Motor neuron (in vitro differentiated cells): ENCODE results near the gene MRPL10. TPM values are rescaled to one million over a fixed set of nuclear protein-coding genes. Genes with fewer than 3 reads are reported as not detected.

Source experiments
- ATAC-seq, 8 experiments: fragments of 200-7000 bp; cut with Tn5 transposase; replicated peaks in 6 of 8; 2 replicates each; pipeline ENCODE4 v1.8.0; 2021; ENCODE audit warnings: mild to moderate bottlenecking in 8 of 8, moderate library complexity in 8 of 8
- H3K27ac ChIP-seq, 2 donors: fragments of 250-450 bp; sonication (Bioruptor Pico); 2 replicates each; pipeline ENCODE4 v1.9.0; 2021; ENCODE audit warnings: antibody characterized with exemption in 2 of 2, mild to moderate bottlenecking in 2 of 2, moderate library complexity in 1 of 2
- H3K4me1 ChIP-seq, 2 donors: fragments of 250-450 bp; sonication (Bioruptor Pico); replicated peaks in 1 of 2; 2 replicates each; pipeline ENCODE4 v1.6.1; 2021; ENCODE audit warnings: antibody characterized with exemption in 2 of 2, mild to moderate bottlenecking in 2 of 2, moderate library complexity in 1 of 2
- H3K4me3 ChIP-seq, 5 donors: fragments of 250-450 bp; sonication (Bioruptor Pico); 2 replicates each; pipeline ENCODE4 v1.9.0; 2021; ENCODE audit warnings: antibody characterized with exemption in 5 of 5, mild to moderate bottlenecking in 5 of 5, moderate library complexity in 4 of 5
- WGBS, 10 experiments: fragments of 450-650 bp; shearing (Covaris generic); methylation state at CpG; one replicate each; pipeline ENCODE4 v1.0.0; 2022; 5-methylcytosine and 5-hydroxymethylcytosine counted together
- in situ Hi-C, 9 experiments: fragments of 400-800 bp; cut with MboI; loops; one replicate each; pipeline ENCODE4 v1.15.0; 2021; ENCODE audit warnings: low sequenced_read_pairs in 9 of 9, low pct_unique_long_range_greater_than_20kb in 2 of 9; ENCODE audit not compliant: unreplicated experiment in 9 of 9
- total RNA-seq, 8 experiments: library from RNA; unstranded; fragments of 300-600 nt; gene quantifications; 2 replicates each; pipeline versions ENCODE4 v1.2.3 to v1.2.4, GENCODE V29; 2022

MRPL10 gene
- total RNA-seq, 8 experiments from 2014 or later: 41.5 to 58.3 (median 46.3) TPM

GRCh38 chr17:47851764-47852112, 20.4 kb upstream of the MRPL10 start:
- Histone ChIP-seq H3K4me1 (peaks cover 3 to 4% of the 10 kb centered on the region in 2 donors), H3K4me3 (no peak overlapping the region), H3K27ac (no peak overlapping the region)
- in situ Hi-C loops: no loop called here
- no peak for ATAC-seq
- 16 to 41% (median 33%) methylated on average over 3 to 6 of the region's 11 CpGs; no CpG with 5 or more reads in 7 of the 10 experiments for WGBS, 10 experiments

- WGBS, 10 experiments: 0 to 73% (median 2%) methylated on average over 1 to 6 of the region's 71 CpGs; no CpG with 5 or more reads in 6 of the 10 experiments
- H3K4me1 ChIP-seq: peaks cover 3 to 6% of the 10 kb centered on the region in 2 donors
- no peak within 1 kb of the TSS for H3K27ac ChIP-seq
- peak; percentile 84 to 96 (median 94) for ATAC-seq
- in situ Hi-C loops: no loop called here
- H3K4me3 ChIP-seq: peak within 1 kb of the TSS in 4 of 5 donors; percentile 11 to 25 (median 20)
Measured at GRCh38 chr17:47850692-47851573, 19.6 kb upstream of the MRPL10 start, which contains the start of gene SP6. SP6 (minus strand) TSS chr17:47851163; CDS start chr17:47848429, 2,734 bp downstream.

GRCh38 chr17:47850373-47850691, 19.0 kb upstream of the MRPL10 start:
- peak in 1 of 8 experiments; percentile 2 for ATAC-seq
- H3K4me1 ChIP-seq: peaks cover 3 to 6% of the 10 kb centered on the region in 2 donors
- H3K27ac ChIP-seq: no peak overlapping the region
- in situ Hi-C loops: no loop called here
- 11 to 64% (median 20%) methylated on average over 1 to 9 of the region's 9 CpGs; no CpG with 5 or more reads in 5 of the 10 experiments for WGBS, 10 experiments
- no peak overlapping the region for H3K4me3 ChIP-seq

GRCh38 chr17:47848198-47848513, 16.8 kb upstream of the MRPL10 start:
- no peak overlapping the region for H3K27ac ChIP-seq
- no peak for ATAC-seq
- peaks cover 3 to 9% of the 10 kb centered on the region in 2 donors for H3K4me1 ChIP-seq
- in situ Hi-C loops: loop anchor here in 2 of 9 experiments (10.0 to 25.0 kb wide), 3 partner anchors 47 to 164 kb away; partner anchors contain the start of genes PNPO (in 1 of the 2) and SP2 (in 1 of the 2)
- 5 to 80% (median 37%) methylated on average over 1 to 13 of the region's 23 CpGs; no CpG with 5 or more reads in 6 of the 10 experiments for WGBS, 10 experiments
- H3K4me3 ChIP-seq: no peak overlapping the region

GRCh38 chr17:47847341-47848197, 16.2 kb upstream of the MRPL10 start:
- H3K27ac ChIP-seq: no peak overlapping the region
- H3K4me1 ChIP-seq: peaks cover 3 to 9% of the 10 kb centered on the region in 2 donors
- no peak overlapping the region for H3K4me3 ChIP-seq
- WGBS, 10 experiments: 0 to 25% (median 1%) methylated on average over 2 to 17 of the region's 71 CpGs; no CpG with 5 or more reads in 6 of the 10 experiments
- ATAC-seq: peak in 3 of 8 experiments; percentile 5 to 39 (median 8)
- in situ Hi-C loops: loop anchor here in 2 of 9 experiments (10.0 to 25.0 kb wide), 3 partner anchors 47 to 165 kb away; partner anchors contain the start of genes PNPO (in 1 of the 2) and SP2 (in 1 of the 2)

- no peak overlapping the region for H3K27ac ChIP-seq
- in situ Hi-C loops: loop anchor here in 2 of 9 experiments (10.0 to 25.0 kb wide), 3 partner anchors 48 to 165 kb away; partner anchors contain the start of genes PNPO (in 1 of the 2) and SP2 (in 1 of the 2)
- peaks cover 3 to 9% of the 10 kb centered on the region in 2 donors for H3K4me1 ChIP-seq
- WGBS, 10 experiments: 0 to 30% (median 6%) methylated on average over 2 to 11 of the region's 31 CpGs; no CpG with 5 or more reads in 5 of the 10 experiments
- H3K4me3 ChIP-seq: no peak overlapping the region
- peak in 2 of 8 experiments; percentile 6 to 10 for ATAC-seq
Measured at GRCh38 chr17:47846716-47847340, 15.5 kb upstream of the MRPL10 start.

GRCh38 chr17:47845716-47846075, 14.4 kb upstream of the MRPL10 start:
- in situ Hi-C loops: loop anchor here in 2 of 9 experiments (10.0 to 25.0 kb wide), 3 partner anchors 49 to 167 kb away; partner anchors contain the start of genes PNPO (in 1 of the 2) and SP2 (in 1 of the 2)
- Histone ChIP-seq H3K4me3 (no peak overlapping the region), H3K27ac (no peak overlapping the region), H3K4me1 (peaks cover 6 to 11% of the 10 kb centered on the region in 2 donors)
- ATAC-seq: no peak
- WGBS, 10 experiments: 50% methylated on average over 1 of the region's 3 CpGs; no CpG with 5 or more reads in 9 of the 10 experiments

- in situ Hi-C loops: loop anchor here in 4 of 9 experiments (5.0 to 25.0 kb wide), 5 partner anchors 42 to 167 kb away; partner anchors contain the start of genes PNPO (in 1 of the 4) and SP2 (in 1 of the 4)
- no peak for ATAC-seq
- 40 to 90% (median 52%) methylated on average over 1 to 4 of the region's 4 CpGs; no CpG with 5 or more reads in 4 of the 10 experiments for WGBS, 10 experiments
- H3K4me1 ChIP-seq: peaks cover 10 to 16% of the 10 kb centered on the region in 2 donors
- no peak overlapping the region for H3K27ac ChIP-seq
- no peak overlapping the region for H3K4me3 ChIP-seq
Measured at GRCh38 chr17:47844814-47845715, 13.7 kb upstream of the MRPL10 start.

- in situ Hi-C loops: loop anchor here in 4 of 9 experiments (5.0 to 25.0 kb wide), 5 partner anchors 43 to 168 kb away; partner anchors contain the start of genes PNPO (in 1 of the 4) and SP2 (in 1 of the 4)
- Histone ChIP-seq H3K27ac (no peak overlapping the region), H3K4me1 (peaks cover 11 to 19% of the 10 kb centered on the region in 2 donors), H3K4me3 (no peak overlapping the region)
- no peak for ATAC-seq
- 40 to 90% (median 79%) methylated on average over 2 of the region's 5 CpGs; no CpG with 5 or more reads in 6 of the 10 experiments for WGBS, 10 experiments
Measured at GRCh38 chr17:47844227-47844626, 12.9 kb upstream of the MRPL10 start.

GRCh38 chr17:47843391-47843730, 12.0 kb upstream of the MRPL10 start:
- ATAC-seq: no peak
- no peak overlapping the region for H3K27ac ChIP-seq
- 0% methylated on average over 1 of the region's 6 CpGs; no CpG with 5 or more reads in 9 of the 10 experiments for WGBS, 10 experiments
- in situ Hi-C loops: loop anchor here in 4 of 9 experiments (5.0 to 25.0 kb wide), 5 partner anchors 44 to 169 kb away; partner anchors contain the start of genes PNPO (in 1 of the 4) and SP2 (in 1 of the 4)
- H3K4me3 ChIP-seq: no peak overlapping the region
- peaks cover 11 to 19% of the 10 kb centered on the region in 2 donors for H3K4me1 ChIP-seq
